ENCODE results near the gene PCDH9. TPM values are rescaled to one million over a fixed set of nuclear protein-coding genes. Genes with fewer than 3 reads are reported as not detected.

The PCDH9 gene
- total RNA-seq, 2 experiments from 2014 or later: 0.20 to 0.23 TPM

DNA sequence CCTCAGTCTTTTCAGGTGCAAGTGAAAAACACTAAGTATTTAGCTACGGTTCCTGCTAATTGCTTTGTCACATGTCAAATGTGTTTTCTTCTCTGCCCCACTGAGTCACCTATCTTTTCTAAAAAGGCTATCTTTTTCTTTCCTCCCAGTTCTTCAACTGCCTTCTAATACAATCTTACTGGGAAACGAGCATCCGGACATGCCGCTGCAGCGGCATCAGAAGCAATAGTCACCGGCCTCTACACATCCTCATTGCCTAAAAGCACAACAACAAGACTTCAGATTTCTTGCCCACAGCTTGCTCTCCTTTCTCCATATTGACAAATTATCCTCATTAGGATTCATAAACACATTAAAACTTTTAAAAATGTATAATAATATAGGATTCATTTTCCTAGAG is 1.2 kb downstream of the PCDH9 start:
- Mint-ChIP-seq H3K27me3 (peaks cover 24% of the 10 kb centered on the region), H3K36me3 (no peaks in the 10 kb centered on the region), H3K27ac (no peak overlapping the region), H3K4me3 (no peak overlapping the region), H3K4me1 (peaks cover 17% of the 10 kb centered on the region), H3K9me3 (no peaks in the 10 kb centered on the region)
- DNase-seq: no peak

DNA sequence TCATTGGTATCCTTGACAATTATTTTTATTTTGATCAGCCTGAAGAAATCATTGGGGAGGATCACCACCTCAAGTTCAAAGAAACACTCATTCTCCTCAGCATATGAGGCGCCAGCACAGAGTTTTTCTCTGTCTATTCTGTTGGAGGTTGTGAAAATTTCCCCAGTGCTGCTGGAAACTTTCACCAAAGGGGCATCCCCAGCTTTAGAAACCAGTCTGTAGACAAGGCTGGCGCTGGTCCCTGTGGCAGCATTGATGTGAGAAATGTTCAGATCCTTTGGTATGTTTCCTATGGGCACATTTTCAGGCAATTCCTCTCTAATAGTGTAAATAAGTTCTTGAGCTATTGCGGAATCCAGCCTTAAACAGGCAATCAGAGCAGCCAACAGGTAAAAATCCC is 2.1 kb downstream of the PCDH9 start:
- H3K36me3 Mint-ChIP-seq: no peaks in the 10 kb centered on the region
- no peak overlapping the region for H3K4me3 Mint-ChIP-seq
- no peaks in the 10 kb centered on the region for H3K9me3 Mint-ChIP-seq
- peaks cover 17% of the 10 kb centered on the region for H3K4me1 Mint-ChIP-seq
- H3K27ac Mint-ChIP-seq: no peak overlapping the region
- no peak for DNase-seq
- peaks cover 24% of the 10 kb centered on the region for H3K27me3 Mint-ChIP-seq

DNA sequence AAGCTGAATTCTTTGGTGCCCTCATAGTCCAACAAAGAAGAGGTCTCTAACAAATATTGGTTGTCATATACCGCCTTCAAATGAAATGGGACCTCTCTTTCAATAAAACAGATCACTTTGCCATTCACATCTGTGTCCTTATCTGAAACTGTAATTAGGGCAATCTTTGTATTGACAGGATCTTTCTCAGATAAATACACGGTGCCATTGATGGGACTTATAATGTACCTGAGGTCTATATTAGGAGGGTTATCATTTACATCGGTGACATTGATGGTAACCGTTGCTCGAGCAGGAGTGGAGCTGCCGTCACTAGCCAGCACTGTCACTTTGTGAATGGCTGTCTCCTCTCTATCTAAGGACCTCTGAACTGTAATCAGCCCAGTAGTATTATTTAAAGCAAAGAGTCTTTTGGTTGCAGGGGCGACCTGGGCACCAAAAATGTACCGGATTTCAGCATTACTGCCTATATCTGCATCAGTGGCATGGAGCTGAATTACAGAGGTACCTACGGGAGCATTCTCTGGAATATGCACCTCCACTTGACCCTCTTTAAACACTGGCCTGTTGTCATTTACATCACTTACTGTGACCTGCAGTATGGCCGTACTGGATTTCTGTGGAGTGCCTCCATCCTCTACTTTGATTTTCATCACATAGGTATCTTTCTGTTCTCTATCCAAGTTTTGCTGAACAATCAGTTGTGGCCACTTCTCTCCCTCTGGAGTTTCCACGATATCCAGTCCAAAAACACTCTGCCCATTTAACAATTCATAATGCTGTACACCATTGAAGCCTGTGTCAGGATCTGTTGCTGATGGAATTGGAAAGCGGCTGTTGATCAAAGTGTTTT is 2.8 kb downstream of the PCDH9 start:
- no peak overlapping the region for H3K27ac Mint-ChIP-seq
- no peak for DNase-seq
- H3K36me3 Mint-ChIP-seq: no peaks in the 10 kb centered on the region
- H3K4me1 Mint-ChIP-seq: peaks cover 17% of the 10 kb centered on the region
- no peak overlapping the region for H3K4me3 Mint-ChIP-seq
- H3K9me3 Mint-ChIP-seq: no peaks in the 10 kb centered on the region
- H3K27me3 Mint-ChIP-seq: peaks cover 20% of the 10 kb centered on the region

- Mint-ChIP-seq H3K36me3 (no peaks in the 10 kb centered on the region), H3K9me3 (no peaks in the 10 kb centered on the region), H3K27me3 (peaks cover 17% of the 10 kb centered on the region), H3K4me3 (no peak overlapping the region), H3K27ac (no peak overlapping the region), H3K4me1 (peaks cover 17% of the 10 kb centered on the region)
- DNase-seq: no peak
Measured at GRCh38 chr13:67226696-67227095, 3.4 kb downstream of the PCDH9 start.

DNA sequence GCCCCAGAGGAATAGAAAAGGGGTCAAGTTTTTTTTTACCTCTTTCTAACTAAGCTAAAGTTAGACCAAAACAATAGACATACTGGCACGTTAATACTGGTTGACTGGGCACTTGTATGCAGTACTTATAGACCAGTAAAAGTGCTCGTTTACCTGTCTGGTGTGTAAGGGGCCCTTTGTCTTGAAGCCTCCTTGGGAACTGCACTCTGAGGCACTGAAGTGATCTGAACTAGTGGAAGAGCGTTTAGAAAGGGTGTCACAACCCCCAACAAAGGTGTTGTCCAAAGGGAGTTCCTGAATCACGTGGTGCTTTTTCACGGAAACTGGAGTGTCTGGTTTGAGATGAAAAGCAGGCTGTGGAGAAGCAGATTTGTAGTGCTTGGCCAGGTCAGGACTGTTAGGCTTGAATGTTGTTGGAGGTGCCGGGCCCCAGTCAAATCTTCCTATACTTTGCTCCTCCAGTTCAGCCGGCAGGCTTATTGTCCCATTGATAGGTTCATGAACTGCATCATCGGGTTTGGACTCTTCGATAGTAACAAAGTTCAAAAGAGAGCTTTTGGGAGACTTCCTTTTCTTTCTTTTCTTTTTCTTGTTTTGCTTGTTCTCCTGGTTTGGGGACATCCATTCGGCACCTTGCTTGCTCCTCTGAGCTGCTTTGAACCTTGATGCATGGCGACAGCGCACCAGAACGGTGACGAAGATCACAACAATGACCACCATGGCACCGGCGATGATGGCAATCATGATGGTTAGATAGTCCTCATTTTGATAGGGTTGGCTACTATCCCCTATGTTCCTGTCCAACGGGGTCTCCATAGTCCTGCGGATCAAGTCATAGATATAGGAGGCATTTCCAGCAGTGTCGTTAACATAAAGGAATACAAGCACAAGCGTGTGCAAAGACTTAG is 4.6 kb downstream of the PCDH9 start:
- no peaks in the 10 kb centered on the region for H3K36me3 Mint-ChIP-seq
- H3K27me3 Mint-ChIP-seq: peaks cover 12% of the 10 kb centered on the region

GRCh38 chr13:67224148-67224846 is 5.8 kb downstream of the PCDH9 start:
- peak; percentile 54 for DNase-seq
- Mint-ChIP-seq H3K36me3 (no peaks in the 10 kb centered on the region), H3K27ac (no peak overlapping the region), H3K4me1 (peaks cover 13% of the 10 kb centered on the region), H3K9me3 (no peaks in the 10 kb centered on the region), H3K4me3 (peak overlapping the region; percentile 18), H3K27me3 (peaks cover 12% of the 10 kb centered on the region)

More for the DNA sequence above, 4.6 kb downstream of the PCDH9 start:
- DNase-seq: no peak
- no peak overlapping the region for H3K27ac Mint-ChIP-seq
- H3K9me3 Mint-ChIP-seq: no peaks in the 10 kb centered on the region
- no peak overlapping the region for H3K4me3 Mint-ChIP-seq
- peaks cover 13% of the 10 kb centered on the region for H3K4me1 Mint-ChIP-seq

DNA sequence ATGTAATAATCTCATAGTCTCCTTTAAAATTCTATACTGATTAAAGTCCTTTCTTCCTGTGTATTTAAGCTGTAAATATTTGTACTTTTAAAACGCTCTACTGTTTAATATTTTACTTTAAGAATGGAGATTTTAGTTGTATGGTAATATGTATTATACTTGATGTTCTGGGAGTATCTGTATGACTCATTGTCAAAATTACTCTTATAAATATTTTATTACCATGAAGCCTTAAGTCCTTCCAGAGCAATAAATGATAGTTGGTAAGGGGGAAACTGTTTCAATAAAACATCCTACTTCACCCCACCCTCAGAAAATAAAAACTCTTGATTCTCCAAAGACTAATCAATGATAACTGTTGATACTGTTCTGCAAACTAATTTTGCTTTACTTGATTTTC is 6.4 kb downstream of the PCDH9 start:
- H3K4me1 Mint-ChIP-seq: peaks cover 13% of the 10 kb centered on the region
- H3K27ac Mint-ChIP-seq: no peak overlapping the region
- no peak overlapping the region for H3K4me3 Mint-ChIP-seq
- no peak for DNase-seq
- peaks cover 12% of the 10 kb centered on the region for H3K27me3 Mint-ChIP-seq
- no peaks in the 10 kb centered on the region for H3K36me3 Mint-ChIP-seq
- H3K9me3 Mint-ChIP-seq: no peaks in the 10 kb centered on the region

DNA sequence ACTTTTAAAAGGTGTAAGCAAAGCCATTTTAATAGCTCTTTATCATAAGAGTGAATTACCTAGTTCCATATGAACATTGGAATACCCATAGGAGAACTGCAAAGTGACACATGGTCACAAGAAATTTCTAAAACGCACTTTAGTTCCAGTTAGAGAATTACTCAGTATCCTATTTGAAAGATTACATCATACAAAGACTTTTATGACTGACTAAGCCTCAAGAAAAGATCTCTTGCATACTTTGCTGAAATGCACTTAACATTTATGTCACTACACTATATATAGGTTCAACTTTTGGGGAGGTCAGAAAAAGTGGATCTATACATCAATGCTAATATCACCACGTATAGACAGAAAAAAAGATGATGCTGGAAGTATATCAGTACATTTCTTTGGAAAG is 7.1 kb downstream of the PCDH9 start:
- Mint-ChIP-seq H3K36me3 (no peaks in the 10 kb centered on the region), H3K27me3 (peaks cover 9% of the 10 kb centered on the region), H3K4me1 (peaks cover 12% of the 10 kb centered on the region), H3K4me3 (no peak overlapping the region), H3K27ac (no peak overlapping the region), H3K9me3 (no peaks in the 10 kb centered on the region)
- DNase-seq: no peak

DNA sequence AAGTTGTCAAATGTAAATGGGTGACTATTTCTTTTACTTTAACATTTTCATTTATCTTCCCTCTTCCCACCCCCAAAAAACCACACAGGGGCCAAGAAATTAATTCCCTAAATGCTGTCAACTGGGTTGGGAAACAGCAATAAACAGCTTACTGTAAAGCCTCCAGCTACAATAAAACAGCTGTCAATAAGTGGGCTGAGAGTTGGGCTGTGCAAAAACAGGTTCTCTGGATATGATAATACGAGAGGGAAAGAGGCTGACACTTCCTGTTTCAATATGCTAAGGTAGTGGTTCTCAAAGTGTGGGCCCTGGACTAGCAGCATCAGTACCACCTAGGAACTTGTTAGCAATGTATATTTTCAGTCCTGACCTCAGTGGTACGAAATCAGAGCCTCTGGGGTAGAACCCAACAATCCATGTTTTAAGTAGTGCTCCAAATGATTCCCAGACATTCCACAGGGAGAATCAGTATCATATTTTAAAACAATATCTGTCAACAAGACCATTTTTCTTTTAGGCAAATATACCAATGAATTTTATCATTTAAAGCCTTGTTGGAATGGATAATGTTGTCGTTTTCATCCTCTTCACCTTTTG is 8.4 kb downstream of the PCDH9 start:
- H3K4me3 Mint-ChIP-seq: no peak overlapping the region
- H3K9me3 Mint-ChIP-seq: no peaks in the 10 kb centered on the region
- H3K27me3 Mint-ChIP-seq: no peaks in the 10 kb centered on the region
- no peak for DNase-seq
- no peak overlapping the region for H3K27ac Mint-ChIP-seq
- H3K4me1 Mint-ChIP-seq: peaks cover 9% of the 10 kb centered on the region
- H3K36me3 Mint-ChIP-seq: no peaks in the 10 kb centered on the region

- Mint-ChIP-seq H3K9me3 (no peaks in the 10 kb centered on the region), H3K4me1 (peaks cover 4% of the 10 kb centered on the region), H3K27me3 (no peaks in the 10 kb centered on the region), H3K36me3 (no peaks in the 10 kb centered on the region), H3K4me3 (no peak overlapping the region), H3K27ac (no peak overlapping the region)
- no peak for DNase-seq
Measured at GRCh38 chr13:67219113-67219512, 11.0 kb downstream of the PCDH9 start.

GRCh38 chr13:67217880-67218279 is 12.3 kb downstream of the PCDH9 start:
- no peaks in the 10 kb centered on the region for H3K9me3 Mint-ChIP-seq
- H3K4me1 Mint-ChIP-seq: peaks cover 2% of the 10 kb centered on the region
- DNase-seq: no peak
- H3K27me3 Mint-ChIP-seq: no peaks in the 10 kb centered on the region
- H3K36me3 Mint-ChIP-seq: no peaks in the 10 kb centered on the region
- no peak overlapping the region for H3K4me3 Mint-ChIP-seq
- no peak overlapping the region for H3K27ac Mint-ChIP-seq

DNA sequence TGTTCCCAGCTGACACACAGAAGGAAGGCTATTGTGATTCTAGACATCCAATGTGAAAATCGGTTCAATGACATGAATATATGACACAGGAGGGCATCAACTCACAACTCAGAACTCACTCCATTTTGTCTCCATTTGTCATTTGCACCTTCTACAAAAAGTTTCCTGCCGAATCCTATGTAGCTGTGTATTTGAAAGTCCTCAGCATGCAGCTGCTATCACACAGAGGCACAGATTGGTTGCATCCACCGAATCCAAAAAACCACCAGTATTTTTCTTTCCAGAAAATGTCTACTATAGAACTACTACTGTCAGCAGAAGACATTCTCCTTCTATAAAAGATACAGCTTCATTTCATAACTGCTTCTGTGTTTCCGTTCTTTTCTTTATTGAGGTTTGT is 13.3 kb downstream of the PCDH9 start:
- Mint-ChIP-seq H3K27ac (no peak overlapping the region), H3K36me3 (no peaks in the 10 kb centered on the region), H3K4me3 (no peak overlapping the region), H3K9me3 (no peaks in the 10 kb centered on the region), H3K4me1 (peaks cover 2% of the 10 kb centered on the region), H3K27me3 (no peaks in the 10 kb centered on the region)
- DNase-seq: no peak

DNA sequence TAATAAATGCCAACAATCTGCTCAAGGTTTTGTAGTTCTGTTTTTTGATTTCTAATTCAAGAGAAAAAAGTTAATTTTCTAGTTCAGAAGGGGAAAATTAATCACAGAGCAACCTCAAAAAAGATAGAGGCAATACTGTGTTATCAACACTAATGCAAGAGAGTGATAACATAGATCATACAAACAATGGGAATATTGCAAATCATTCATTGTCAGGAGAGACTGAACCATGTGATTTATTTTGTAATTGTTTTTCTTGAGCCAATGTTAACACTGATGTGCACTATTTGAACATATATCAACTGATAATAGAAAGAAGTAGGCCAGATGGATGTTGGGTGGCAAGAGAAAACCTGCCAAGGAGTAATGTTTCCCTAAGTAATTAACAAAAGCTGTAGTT is 19.9 kb downstream of the PCDH9 start:
- no peaks in the 10 kb centered on the region for H3K9me3 Mint-ChIP-seq
- H3K4me1 Mint-ChIP-seq: no peaks in the 10 kb centered on the region
- H3K27me3 Mint-ChIP-seq: no peaks in the 10 kb centered on the region
- no peak overlapping the region for H3K4me3 Mint-ChIP-seq
- no peaks in the 10 kb centered on the region for H3K36me3 Mint-ChIP-seq
- no peak overlapping the region for H3K27ac Mint-ChIP-seq
- no peak for DNase-seq

- no peak for DNase-seq
- Mint-ChIP-seq H3K9me3 (no peaks in the 10 kb centered on the region), H3K27me3 (no peaks in the 10 kb centered on the region), H3K27ac (no peak overlapping the region), H3K36me3 (no peaks in the 10 kb centered on the region), H3K4me1 (no peaks in the 10 kb centered on the region), H3K4me3 (no peak overlapping the region)
Measured at GRCh38 chr13:67208552-67208951, 21.6 kb downstream of the PCDH9 start.

DNA sequence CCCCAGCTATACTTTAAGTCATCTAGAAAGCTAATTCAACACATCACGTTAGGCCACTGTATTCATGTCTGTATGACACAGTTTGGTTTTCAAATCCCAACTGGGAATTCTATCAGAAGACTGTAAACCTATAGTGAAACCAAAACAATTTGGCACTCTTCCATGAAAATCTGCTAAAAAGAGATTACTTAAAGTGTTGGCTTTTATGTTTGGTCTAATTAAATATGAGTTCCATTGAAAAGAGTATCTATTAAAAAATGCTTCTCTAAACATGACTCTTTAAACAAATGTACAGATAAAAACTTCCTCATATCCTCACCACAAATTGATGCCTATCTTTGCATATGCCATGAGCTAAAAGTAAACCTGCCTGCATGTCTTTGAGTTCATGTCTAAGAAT is 25.4 kb downstream of the PCDH9 start:
- H3K36me3 Mint-ChIP-seq: no peaks in the 10 kb centered on the region
- no peaks in the 10 kb centered on the region for H3K9me3 Mint-ChIP-seq
- H3K4me3 Mint-ChIP-seq: no peak overlapping the region
- no peak for DNase-seq
- no peaks in the 10 kb centered on the region for H3K27me3 Mint-ChIP-seq
- no peak overlapping the region for H3K27ac Mint-ChIP-seq
- no peaks in the 10 kb centered on the region for H3K4me1 Mint-ChIP-seq

Measured in activated naive CD8-positive, alpha-beta T cell treated with anti-CD3 and anti-CD28 coated beads for 36 hours (primary cell).